PFSK-1 (cell line): ENCODE data around the gene PDHA1.

ENCODE experiments used
- FOXP2 ChIP-seq: optimal IDR thresholded peaks from 2 replicates; pipeline ENCODE3; 2011; ENCODE audit warnings: borderline replicate concordance, control low read depth, inconsistent platforms; ENCODE audit not compliant: insufficient read depth; ENCODE audit errors: extremely low read length, extremely low read depth
- POLR2AphosphoS5 ChIP-seq: IDR thresholded peaks from 2 replicates; pipeline ENCODE4 v1.6.1; 2012; ENCODE audit warnings: low read depth, mild to moderate bottlenecking, control low read depth, low read length, moderate library complexity
- SIN3A ChIP-seq: IDR thresholded peaks from 2 replicates; pipeline ENCODE4 v1.6.1; 2012; ENCODE audit warnings: mild to moderate bottlenecking, low read length, moderate library complexity, borderline replicate concordance; ENCODE audit not compliant: insufficient read depth
- TAF1 ChIP-seq: IDR thresholded peaks from 2 replicates; pipeline ENCODE4 v1.6.1; 2012; ENCODE audit warnings: low read length, control low read depth, borderline replicate concordance; ENCODE audit not compliant: insufficient read depth
- TF ChIP-seq, protein P1 (sequence below), 2 experiments: IDR thresholded peaks; 2 replicates each; pipeline versions ENCODE4 v1.6.1 to v1.8.0; 2011 to 2012; ENCODE audit warnings: low read depth in 2 of 2, low read length in 2 of 2, control low read depth in 1 of 2, inconsistent platforms in 1 of 2, mild to moderate bottlenecking in 1 of 2, moderate library complexity in 1 of 2; ENCODE audit not compliant: insufficient read depth in 1 of 2

PDHA1 gene

DNA sequence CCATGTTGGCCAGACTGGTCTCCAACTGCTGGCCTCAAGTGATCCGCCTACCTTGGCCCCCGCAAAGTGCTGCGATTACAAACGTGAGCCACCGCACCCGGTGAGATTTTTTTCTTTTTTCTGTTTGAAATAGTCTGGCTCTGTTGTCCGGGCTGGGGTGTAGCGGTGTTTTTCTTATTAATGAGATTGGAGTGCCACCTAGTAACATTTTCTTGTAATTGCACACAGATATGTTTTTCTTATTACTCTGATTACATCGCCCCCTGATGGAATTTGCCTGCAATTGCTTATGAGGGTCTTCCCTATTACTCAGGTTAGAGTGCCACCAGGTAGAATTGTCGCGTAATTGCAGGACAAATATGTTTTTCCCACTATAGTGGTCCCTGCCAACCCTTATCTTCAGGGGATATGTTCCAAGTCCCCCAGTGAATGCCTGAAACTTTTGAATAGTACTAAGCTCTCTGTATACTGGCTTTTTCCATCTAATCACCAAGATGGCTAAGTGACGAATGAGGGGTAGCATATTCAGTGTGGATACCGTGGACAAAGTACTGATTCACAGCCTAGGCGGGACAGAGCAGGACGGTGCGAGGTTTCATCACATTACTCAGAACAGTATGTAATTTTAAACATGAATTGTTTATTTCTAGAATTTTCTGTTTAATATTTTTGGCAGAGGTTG, 8.6 kb upstream of the PDHA1 start:
- no peak for TF ChIP-seq FOXP2
- TF ChIP-seq SIN3A, result no peak
- TF ChIP-seq TAF1, result no peak
- TF ChIP-seq, protein P1, sequence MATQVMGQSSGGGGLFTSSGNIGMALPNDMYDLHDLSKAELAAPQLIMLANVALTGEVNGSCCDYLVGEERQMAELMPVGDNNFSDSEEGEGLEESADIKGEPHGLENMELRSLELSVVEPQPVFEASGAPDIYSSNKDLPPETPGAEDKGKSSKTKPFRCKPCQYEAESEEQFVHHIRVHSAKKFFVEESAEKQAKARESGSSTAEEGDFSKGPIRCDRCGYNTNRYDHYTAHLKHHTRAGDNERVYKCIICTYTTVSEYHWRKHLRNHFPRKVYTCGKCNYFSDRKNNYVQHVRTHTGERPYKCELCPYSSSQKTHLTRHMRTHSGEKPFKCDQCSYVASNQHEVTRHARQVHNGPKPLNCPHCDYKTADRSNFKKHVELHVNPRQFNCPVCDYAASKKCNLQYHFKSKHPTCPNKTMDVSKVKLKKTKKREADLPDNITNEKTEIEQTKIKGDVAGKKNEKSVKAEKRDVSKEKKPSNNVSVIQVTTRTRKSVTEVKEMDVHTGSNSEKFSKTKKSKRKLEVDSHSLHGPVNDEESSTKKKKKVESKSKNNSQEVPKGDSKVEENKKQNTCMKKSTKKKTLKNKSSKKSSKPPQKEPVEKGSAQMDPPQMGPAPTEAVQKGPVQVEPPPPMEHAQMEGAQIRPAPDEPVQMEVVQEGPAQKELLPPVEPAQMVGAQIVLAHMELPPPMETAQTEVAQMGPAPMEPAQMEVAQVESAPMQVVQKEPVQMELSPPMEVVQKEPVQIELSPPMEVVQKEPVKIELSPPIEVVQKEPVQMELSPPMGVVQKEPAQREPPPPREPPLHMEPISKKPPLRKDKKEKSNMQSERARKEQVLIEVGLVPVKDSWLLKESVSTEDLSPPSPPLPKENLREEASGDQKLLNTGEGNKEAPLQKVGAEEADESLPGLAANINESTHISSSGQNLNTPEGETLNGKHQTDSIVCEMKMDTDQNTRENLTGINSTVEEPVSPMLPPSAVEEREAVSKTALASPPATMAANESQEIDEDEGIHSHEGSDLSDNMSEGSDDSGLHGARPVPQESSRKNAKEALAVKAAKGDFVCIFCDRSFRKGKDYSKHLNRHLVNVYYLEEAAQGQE (IDR thresholded peaks at IDR 0.05; ENCODE audit: insufficient read depth in 1 of 2, low read depth in 2 of 2, low read length in 2 of 2), result no peak
- TF ChIP-seq POLR2AphosphoS5, result no peak

DNA sequence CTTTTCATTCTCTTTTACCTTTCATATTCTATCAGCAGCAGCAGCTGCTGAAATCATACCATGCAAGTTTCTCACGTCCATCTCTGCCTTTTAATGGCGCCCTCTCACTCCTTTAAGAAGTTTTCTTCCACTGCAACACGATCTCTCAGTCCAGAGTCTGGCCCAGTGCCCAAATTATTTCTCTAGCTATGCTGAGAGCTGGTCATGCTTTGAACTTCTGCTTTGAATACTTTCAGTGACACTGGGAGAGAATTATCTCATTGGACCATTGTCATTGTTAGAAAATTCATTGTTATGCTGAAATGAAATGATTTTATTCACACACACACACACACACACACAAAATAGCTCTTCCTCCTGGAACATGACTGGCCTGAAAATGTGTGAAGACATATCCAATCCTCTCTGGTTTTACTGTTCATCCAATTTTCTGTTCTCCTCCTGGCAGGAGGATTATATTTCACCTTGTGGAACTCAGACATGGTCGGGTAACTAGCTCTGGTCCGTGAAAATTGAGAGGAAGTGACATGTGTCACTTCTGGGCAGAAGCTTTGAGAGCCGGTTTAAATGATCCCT, 1.3 kb upstream of the PDHA1 start:
- no peak for TF ChIP-seq POLR2AphosphoS5
- TF ChIP-seq SIN3A, result no peak

DNA sequence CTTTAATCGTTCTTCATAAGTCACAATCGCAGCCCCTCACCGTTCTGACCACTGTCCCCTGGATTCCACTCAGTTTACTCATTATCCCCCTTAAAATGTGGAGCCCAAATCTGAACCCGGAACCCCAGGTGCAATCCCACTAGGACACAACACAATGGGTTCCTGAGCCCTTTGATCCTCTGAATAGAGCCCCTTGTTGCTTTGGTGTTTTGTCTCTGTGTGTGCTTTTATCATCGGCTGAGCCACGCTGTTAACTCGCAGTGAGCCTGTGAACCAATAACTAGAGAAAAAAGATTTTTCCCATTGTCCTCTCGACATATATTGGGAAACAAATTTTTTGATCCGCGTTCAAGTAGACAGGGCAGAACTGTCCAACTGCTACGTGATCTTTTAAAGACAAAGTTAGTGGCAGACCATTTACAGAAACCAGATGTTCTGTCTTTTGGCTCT, 617 bp upstream of the PDHA1 start:
- TF ChIP-seq TAF1 (no peak), FOXP2 (no peak), POLR2AphosphoS5 (no peak), SIN3A (no peak)
- TF ChIP-seq, protein P1 (IDR thresholded peaks at IDR 0.05; ENCODE audit: insufficient read depth in 1 of 2, low read depth in 2 of 2, low read length in 2 of 2), result no peak

DNA sequence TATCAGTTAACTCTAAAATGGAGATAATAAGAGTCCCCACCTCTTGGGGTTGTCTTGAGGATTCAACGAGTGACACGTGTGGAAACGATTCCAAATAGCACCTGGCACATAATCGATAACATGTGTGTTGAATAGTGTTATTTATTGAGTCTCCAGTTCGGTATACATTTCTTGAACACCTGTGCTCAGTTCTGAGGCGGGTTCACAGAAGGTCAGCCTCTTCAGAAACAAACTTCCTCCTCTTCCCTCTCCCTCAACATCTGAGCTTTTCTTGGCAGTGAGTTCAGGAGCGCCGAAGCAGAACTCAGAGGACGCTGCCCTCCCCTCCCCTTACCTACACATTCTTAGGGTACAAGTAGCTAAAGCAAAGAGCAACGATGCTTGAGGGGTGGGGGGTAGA, 934 bp downstream of the PDHA1 start:
- TF ChIP-seq, protein P1 (IDR thresholded peaks at IDR 0.05; ENCODE audit: insufficient read depth in 1 of 2, low read depth in 2 of 2, low read length in 2 of 2), result no peak
- TF ChIP-seq FOXP2 (no peak), SIN3A (no peak), POLR2AphosphoS5 (no peak), TAF1 (no peak)

DNA sequence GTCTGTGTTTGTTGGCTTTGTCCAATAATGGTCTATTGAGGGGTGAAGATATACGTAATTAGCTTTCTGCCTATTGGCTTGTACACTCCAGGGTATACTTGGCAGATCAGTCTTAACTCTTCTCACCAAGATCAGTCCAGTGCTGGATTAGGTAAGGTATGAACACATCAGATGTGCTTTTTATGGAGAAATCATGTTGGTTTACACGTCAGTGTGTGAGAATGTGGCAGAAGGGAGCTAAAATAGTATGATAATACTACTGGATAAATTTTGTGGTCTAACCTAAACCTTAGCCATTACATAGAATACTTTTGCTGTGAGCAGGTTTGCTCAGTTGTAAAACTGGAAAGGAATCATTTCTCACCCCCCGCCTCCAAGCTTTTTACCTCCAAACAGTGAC, 4.2 kb downstream of the PDHA1 start:
- TF ChIP-seq FOXP2, result no peak
- TF ChIP-seq POLR2AphosphoS5, result no peak
- TF ChIP-seq, protein P1 (IDR thresholded peaks at IDR 0.05; ENCODE audit: insufficient read depth in 1 of 2, low read depth in 2 of 2, low read length in 2 of 2), result no peak
- TF ChIP-seq TAF1, result no peak
